HEK293 (cell line): ENCODE measurements around the gene TPRN.

Experiments
- KLF8 ChIP-seq: fragments of 450-650 bp; formaldehyde crosslinking; IDR thresholded peaks from 2 replicates; pipeline ENCODE4 v1.5.1; 2016; ENCODE audit warnings: missing biosample characterization, missing genetic modification characterization
- MZF1 ChIP-seq: fragments of 450-650 bp; formaldehyde crosslinking; IDR thresholded peaks from 2 replicates; pipeline ENCODE4 v1.5.1; 2017; ENCODE audit warnings: missing biosample characterization, missing genetic modification characterization, borderline replicate concordance
- RBAK ChIP-seq: fragments of 450-650 bp; formaldehyde crosslinking; IDR thresholded peaks from 2 replicates; pipeline ENCODE4 v1.5.1; 2016; ENCODE audit warnings: missing biosample characterization, missing genetic modification characterization
- REPIN1 ChIP-seq: fragments of 450-650 bp; formaldehyde crosslinking; IDR thresholded peaks from 2 replicates; pipeline ENCODE4 v1.5.1; 2017; ENCODE audit warnings: missing biosample characterization, missing genetic modification characterization, low read depth
- SALL2 ChIP-seq: fragments of 450-650 bp; formaldehyde crosslinking; IDR thresholded peaks from 2 replicates; pipeline ENCODE4 v1.5.0; 2017; ENCODE audit warnings: missing biosample characterization, mild to moderate bottlenecking, missing genetic modification characterization, borderline replicate concordance
- SP3 ChIP-seq: fragments of 450-650 bp; formaldehyde crosslinking; IDR thresholded peaks from 2 replicates; pipeline ENCODE4 v1.5.1; 2016; ENCODE audit warnings: missing biosample characterization, missing genetic modification characterization
- ZBTB7A ChIP-seq: fragments of 450-650 bp; formaldehyde crosslinking; IDR thresholded peaks from 2 replicates; pipeline ENCODE4 v1.5.1; 2016; ENCODE audit warnings: low read depth, missing biosample characterization, missing genetic modification characterization
- ZNF157 ChIP-seq: fragments of 450-650 bp; formaldehyde crosslinking; IDR thresholded peaks from 2 replicates; pipeline ENCODE4 v1.5.1; 2016; ENCODE audit warnings: missing biosample characterization, missing genetic modification characterization
- ZNF184 ChIP-seq: fragments of 450-650 bp; IDR thresholded peaks from 2 replicates; pipeline ENCODE4 v1.5.1; 2018; ENCODE audit warnings: missing biosample characterization, mild to moderate bottlenecking, missing genetic modification characterization
- ZNF2 ChIP-seq: fragments of 450-650 bp; formaldehyde crosslinking; IDR thresholded peaks from 2 replicates; pipeline ENCODE4 v1.5.1; 2016; ENCODE audit warnings: missing biosample characterization, missing genetic modification characterization
- ZNF248 ChIP-seq: fragments of 450-650 bp; formaldehyde crosslinking; IDR thresholded peaks from 2 replicates; pipeline ENCODE4 v1.5.1; 2017; ENCODE audit warnings: missing biosample characterization, missing genetic modification characterization
- ZNF302 ChIP-seq: fragments of 450-650 bp; formaldehyde crosslinking; IDR thresholded peaks from 2 replicates; pipeline ENCODE4 v1.5.1; 2016; ENCODE audit warnings: missing biosample characterization, missing genetic modification characterization, low read depth
- ZNF311 ChIP-seq: fragments of 450-650 bp; formaldehyde crosslinking; IDR thresholded peaks from 2 replicates; pipeline ENCODE4 v1.5.1; 2017; ENCODE audit warnings: missing biosample characterization, missing genetic modification characterization, borderline replicate concordance
- ZNF37A ChIP-seq: fragments of 450-650 bp; IDR thresholded peaks from 2 replicates; pipeline ENCODE4 v1.5.1; 2018; ENCODE audit warnings: missing biosample characterization, missing genetic modification characterization
- ZNF394 ChIP-seq: fragments of 450-650 bp; formaldehyde crosslinking; IDR thresholded peaks from 2 replicates; pipeline ENCODE4 v1.5.1; 2016; ENCODE audit warnings: missing biosample characterization, missing genetic modification characterization, mild to moderate bottlenecking, moderate library complexity, borderline replicate concordance
- ZNF561 ChIP-seq: fragments of 450-650 bp; IDR thresholded peaks from 2 replicates; pipeline ENCODE4 v1.5.1; 2018; ENCODE audit warnings: missing biosample characterization, missing genetic modification characterization, borderline replicate concordance
- ZNF660 ChIP-seq: fragments of 450-650 bp; IDR thresholded peaks from 2 replicates; pipeline ENCODE4 v1.5.1; 2018; ENCODE audit warnings: missing biosample characterization, mild to moderate bottlenecking, missing genetic modification characterization
- ZNF670 ChIP-seq: fragments of 450-650 bp; formaldehyde crosslinking; IDR thresholded peaks from 2 replicates; pipeline ENCODE4 v1.5.1; 2016; ENCODE audit warnings: missing biosample characterization, missing genetic modification characterization, low read depth
- ZNF747 ChIP-seq: fragments of 450-650 bp; formaldehyde crosslinking; IDR thresholded peaks from 2 replicates; pipeline ENCODE4 v1.5.1; 2016; ENCODE audit warnings: missing biosample characterization, missing genetic modification characterization
- ZNF76 ChIP-seq: fragments of 450-650 bp; formaldehyde crosslinking; IDR thresholded peaks from 2 replicates; pipeline ENCODE4; 2016; ENCODE audit warnings: low read depth, missing biosample characterization, missing genetic modification characterization, borderline replicate concordance
- ZXDB ChIP-seq: fragments of 450-650 bp; formaldehyde crosslinking; IDR thresholded peaks from 2 replicates; pipeline ENCODE4 v1.5.1; 2016; ENCODE audit warnings: missing biosample characterization, missing genetic modification characterization
- TF ChIP-seq, protein P1 (sequence below): fragments of 450-650 bp; formaldehyde crosslinking; IDR thresholded peaks from 2 replicates; pipeline ENCODE4 v1.5.1; 2016; ENCODE audit warnings: missing biosample characterization, missing genetic modification characterization, borderline replicate concordance
- TF ChIP-seq, protein P2 (sequence below): fragments of 450-650 bp; formaldehyde crosslinking; IDR thresholded peaks from 2 replicates; pipeline ENCODE4 v1.5.1; 2016; ENCODE audit warnings: missing biosample characterization, missing genetic modification characterization
- TF ChIP-seq, protein P3 (sequence below): fragments of 450-650 bp; formaldehyde crosslinking; IDR thresholded peaks from 2 replicates; pipeline ENCODE4 v1.5.1; 2017; ENCODE audit warnings: missing biosample characterization, missing genetic modification characterization
- TF ChIP-seq, protein P4 (sequence below): fragments of 450-650 bp; formaldehyde crosslinking; IDR thresholded peaks from 2 replicates; pipeline ENCODE4 v1.5.1; 2017; ENCODE audit warnings: missing biosample characterization, missing genetic modification characterization
- TF ChIP-seq, protein P5 (sequence below): fragments of 450-650 bp; formaldehyde crosslinking; conservative IDR thresholded peaks from 2 replicates; pipeline ENCODE4 v1.5.1; 2016; ENCODE audit warnings: low read depth, missing biosample characterization, missing genetic modification characterization
- TF ChIP-seq, protein P6 (sequence below): fragments of 450-650 bp; formaldehyde crosslinking; IDR thresholded peaks from 2 replicates; pipeline ENCODE4 v1.5.1; 2016; ENCODE audit warnings: missing biosample characterization, missing genetic modification characterization

The TPRN gene

DNA sequence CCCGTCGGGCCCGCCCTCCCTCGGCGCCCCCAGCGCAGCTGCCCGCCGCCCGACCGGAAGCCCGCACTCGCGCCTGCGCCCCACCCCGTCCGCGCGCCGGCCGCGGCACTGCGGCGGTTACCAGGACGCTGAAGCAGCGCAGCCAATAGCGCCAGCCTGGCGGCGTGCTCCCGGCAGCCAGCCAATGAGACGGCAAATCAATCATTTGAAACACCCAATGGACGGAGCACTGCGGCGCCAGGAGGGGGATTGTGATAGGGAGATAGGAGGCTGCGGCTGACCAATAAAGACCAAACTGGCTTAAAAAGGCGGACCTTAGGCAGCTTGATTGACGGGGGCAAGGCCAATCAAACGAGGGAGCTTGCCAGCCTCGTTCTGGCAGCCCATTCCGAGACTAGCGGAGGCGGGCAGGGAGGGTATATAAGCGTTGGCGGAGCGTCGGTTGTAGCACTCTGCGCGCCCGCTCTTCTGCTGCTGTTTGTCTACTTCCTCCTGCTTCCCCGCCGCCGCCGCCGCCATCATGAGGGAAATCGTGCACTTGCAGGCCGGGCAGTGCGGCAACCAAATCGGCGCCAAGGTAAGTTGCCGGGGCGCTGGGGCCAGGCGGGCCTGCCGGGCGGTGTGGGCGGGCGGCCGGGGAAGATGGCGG is 40.4 kb upstream of the TPRN start, which contains the start of gene TUBB4B (continued):
- TF ChIP-seq, protein P1, sequence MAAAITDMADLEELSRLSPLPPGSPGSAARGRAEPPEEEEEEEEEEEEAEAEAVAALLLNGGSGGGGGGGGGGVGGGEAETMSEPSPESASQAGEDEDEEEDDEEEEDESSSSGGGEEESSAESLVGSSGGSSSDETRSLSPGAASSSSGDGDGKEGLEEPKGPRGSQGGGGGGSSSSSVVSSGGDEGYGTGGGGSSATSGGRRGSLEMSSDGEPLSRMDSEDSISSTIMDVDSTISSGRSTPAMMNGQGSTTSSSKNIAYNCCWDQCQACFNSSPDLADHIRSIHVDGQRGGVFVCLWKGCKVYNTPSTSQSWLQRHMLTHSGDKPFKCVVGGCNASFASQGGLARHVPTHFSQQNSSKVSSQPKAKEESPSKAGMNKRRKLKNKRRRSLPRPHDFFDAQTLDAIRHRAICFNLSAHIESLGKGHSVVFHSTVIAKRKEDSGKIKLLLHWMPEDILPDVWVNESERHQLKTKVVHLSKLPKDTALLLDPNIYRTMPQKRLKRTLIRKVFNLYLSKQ (tag by site-specific recombination): no peak
- no peak for TF ChIP-seq RBAK
- TF ChIP-seq ZNF157: no peak
- TF ChIP-seq ZNF37A (tag by site-specific recombination): no peak
- TF ChIP-seq ZNF670 (tag by site-specific recombination): no peak
- TF ChIP-seq SP3: peak; percentile 82; the same call in 1 of the 2 replicates
- TF ChIP-seq, protein P2, sequence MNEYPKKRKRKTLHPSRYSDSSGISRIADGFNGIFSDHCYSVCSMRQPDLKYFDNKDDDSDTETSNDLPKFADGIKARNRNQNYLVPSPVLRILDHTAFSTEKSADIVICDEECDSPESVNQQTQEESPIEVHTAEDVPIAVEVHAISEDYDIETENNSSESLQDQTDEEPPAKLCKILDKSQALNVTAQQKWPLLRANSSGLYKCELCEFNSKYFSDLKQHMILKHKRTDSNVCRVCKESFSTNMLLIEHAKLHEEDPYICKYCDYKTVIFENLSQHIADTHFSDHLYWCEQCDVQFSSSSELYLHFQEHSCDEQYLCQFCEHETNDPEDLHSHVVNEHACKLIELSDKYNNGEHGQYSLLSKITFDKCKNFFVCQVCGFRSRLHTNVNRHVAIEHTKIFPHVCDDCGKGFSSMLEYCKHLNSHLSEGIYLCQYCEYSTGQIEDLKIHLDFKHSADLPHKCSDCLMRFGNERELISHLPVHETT: peak; percentile 80; the same call in 1 of the 2 replicates
- peak; percentile 49; the same call in 1 of the 2 replicates for TF ChIP-seq ZNF394 (tag by site-specific recombination)
- peak; percentile 15 for TF ChIP-seq ZXDB (tag by site-specific recombination)
- peak; percentile 36; the same call in 1 of the 2 replicates for TF ChIP-seq ZNF561
- no peak for TF ChIP-seq ZNF747 (tag by site-specific recombination)
- TF ChIP-seq, protein P3, sequence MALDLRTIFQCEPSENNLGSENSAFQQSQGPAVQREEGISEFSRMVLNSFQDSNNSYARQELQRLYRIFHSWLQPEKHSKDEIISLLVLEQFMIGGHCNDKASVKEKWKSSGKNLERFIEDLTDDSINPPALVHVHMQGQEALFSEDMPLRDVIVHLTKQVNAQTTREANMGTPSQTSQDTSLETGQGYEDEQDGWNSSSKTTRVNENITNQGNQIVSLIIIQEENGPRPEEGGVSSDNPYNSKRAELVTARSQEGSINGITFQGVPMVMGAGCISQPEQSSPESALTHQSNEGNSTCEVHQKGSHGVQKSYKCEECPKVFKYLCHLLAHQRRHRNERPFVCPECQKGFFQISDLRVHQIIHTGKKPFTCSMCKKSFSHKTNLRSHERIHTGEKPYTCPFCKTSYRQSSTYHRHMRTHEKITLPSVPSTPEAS (tag by site-specific recombination): no peak
- TF ChIP-seq ZNF248 (tag by site-specific recombination): no peak
- peak; percentile 68; the same call in 1 of the 2 replicates for TF ChIP-seq ZNF660 (tag by site-specific recombination)
- TF ChIP-seq, protein P4, sequence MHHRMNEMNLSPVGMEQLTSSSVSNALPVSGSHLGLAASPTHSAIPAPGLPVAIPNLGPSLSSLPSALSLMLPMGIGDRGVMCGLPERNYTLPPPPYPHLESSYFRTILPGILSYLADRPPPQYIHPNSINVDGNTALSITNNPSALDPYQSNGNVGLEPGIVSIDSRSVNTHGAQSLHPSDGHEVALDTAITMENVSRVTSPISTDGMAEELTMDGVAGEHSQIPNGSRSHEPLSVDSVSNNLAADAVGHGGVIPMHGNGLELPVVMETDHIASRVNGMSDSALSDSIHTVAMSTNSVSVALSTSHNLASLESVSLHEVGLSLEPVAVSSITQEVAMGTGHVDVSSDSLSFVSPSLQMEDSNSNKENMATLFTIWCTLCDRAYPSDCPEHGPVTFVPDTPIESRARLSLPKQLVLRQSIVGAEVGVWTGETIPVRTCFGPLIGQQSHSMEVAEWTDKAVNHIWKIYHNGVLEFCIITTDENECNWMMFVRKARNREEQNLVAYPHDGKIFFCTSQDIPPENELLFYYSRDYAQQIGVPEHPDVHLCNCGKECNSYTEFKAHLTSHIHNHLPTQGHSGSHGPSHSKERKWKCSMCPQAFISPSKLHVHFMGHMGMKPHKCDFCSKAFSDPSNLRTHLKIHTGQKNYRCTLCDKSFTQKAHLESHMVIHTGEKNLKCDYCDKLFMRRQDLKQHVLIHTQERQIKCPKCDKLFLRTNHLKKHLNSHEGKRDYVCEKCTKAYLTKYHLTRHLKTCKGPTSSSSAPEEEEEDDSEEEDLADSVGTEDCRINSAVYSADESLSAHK (tag by site-specific recombination): peak; percentile 32; the same call in 1 of the 2 replicates
- no peak for TF ChIP-seq ZNF302
- TF ChIP-seq, protein P5, sequence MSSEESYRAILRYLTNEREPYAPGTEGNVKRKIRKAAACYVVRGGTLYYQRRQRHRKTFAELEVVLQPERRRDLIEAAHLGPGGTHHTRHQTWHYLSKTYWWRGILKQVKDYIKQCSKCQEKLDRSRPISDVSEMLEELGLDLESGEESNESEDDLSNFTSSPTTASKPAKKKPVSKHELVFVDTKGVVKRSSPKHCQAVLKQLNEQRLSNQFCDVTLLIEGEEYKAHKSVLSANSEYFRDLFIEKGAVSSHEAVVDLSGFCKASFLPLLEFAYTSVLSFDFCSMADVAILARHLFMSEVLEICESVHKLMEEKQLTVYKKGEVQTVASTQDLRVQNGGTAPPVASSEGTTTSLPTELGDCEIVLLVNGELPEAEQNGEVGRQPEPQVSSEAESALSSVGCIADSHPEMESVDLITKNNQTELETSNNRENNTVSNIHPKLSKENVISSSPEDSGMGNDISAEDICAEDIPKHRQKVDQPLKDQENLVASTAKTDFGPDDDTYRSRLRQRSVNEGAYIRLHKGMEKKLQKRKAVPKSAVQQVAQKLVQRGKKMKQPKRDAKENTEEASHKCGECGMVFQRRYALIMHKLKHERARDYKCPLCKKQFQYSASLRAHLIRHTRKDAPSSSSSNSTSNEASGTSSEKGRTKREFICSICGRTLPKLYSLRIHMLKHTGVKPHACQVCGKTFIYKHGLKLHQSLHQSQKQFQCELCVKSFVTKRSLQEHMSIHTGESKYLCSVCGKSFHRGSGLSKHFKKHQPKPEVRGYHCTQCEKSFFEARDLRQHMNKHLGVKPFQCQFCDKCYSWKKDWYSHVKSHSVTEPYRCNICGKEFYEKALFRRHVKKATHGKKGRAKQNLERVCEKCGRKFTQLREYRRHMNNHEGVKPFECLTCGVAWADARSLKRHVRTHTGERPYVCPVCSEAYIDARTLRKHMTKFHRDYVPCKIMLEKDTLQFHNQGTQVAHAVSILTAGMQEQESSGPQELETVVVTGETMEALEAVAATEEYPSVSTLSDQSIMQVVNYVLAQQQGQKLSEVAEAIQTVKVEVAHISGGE (tag by site-specific recombination): peak; percentile 71
- TF ChIP-seq ZNF76: peak; percentile 34; the same call in 1 of the 2 replicates
- TF ChIP-seq ZNF184 (tag by site-specific recombination): no peak
- no peak for TF ChIP-seq REPIN1 (tag by site-specific recombination)
- no peak for TF ChIP-seq MZF1 (tag by site-specific recombination)
- peak; percentile 64; the same call in 1 of the 2 replicates for TF ChIP-seq ZNF2
- TF ChIP-seq, protein P6, sequence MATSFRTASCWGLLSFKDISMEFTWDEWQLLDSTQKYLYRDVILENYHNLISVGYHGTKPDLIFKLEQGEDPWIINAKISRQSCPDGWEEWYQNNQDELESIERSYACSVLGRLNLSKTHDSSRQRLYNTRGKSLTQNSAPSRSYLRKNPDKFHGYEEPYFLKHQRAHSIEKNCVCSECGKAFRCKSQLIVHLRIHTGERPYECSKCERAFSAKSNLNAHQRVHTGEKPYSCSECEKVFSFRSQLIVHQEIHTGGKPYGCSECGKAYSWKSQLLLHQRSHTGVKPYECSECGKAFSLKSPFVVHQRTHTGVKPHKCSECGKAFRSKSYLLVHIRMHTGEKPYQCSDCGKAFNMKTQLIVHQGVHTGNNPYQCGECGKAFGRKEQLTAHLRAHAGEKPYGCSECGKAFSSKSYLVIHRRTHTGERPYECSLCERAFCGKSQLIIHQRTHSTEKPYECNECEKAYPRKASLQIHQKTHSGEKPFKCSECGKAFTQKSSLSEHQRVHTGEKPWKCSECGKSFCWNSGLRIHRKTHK (tag by site-specific recombination): no peak
- TF ChIP-seq SALL2: peak; percentile 65; the same call in 1 of the 2 replicates
- TF ChIP-seq ZBTB7A (tag by site-specific recombination): peak; percentile 36; the same call in 1 of the 2 replicates
- TF ChIP-seq ZNF311 (tag by site-specific recombination): no peak
- peak; percentile 83 for TF ChIP-seq KLF8 (tag by site-specific recombination)
